NB4 (cell line): ENCODE results near the gene CALCOCO1.

Experiments used
- DNase-seq: peaks from one replicate; pipeline ENCODE4 v3.0.0; 2010; ENCODE audit warnings: low read depth
- H3K4me3 ChIP-seq: one replicate; pipeline ENCODE4 v1.5.1; 2011; ENCODE audit warnings: mild to moderate bottlenecking, low read depth, low read length, moderate library complexity
- MAX ChIP-seq: IDR thresholded peaks from 2 replicates; pipeline ENCODE4 v1.6.1; 2011; ENCODE audit warnings: low read depth, low read length
- MYC ChIP-seq: IDR thresholded peaks from 2 replicates; pipeline ENCODE4 v1.6.1; 2011; ENCODE audit warnings: low read depth, low read length
- POLR2A ChIP-seq: IDR thresholded peaks from 2 replicates; pipeline ENCODE4 v1.6.1; 2011; ENCODE audit warnings: mild to moderate bottlenecking; ENCODE audit not compliant: insufficient read length; ENCODE audit errors: extremely low read depth
- TF ChIP-seq, protein P1 (sequence below): IDR thresholded peaks from one replicate; pipeline ENCODE4 v1.5.1; 2012; ENCODE audit warnings: low read depth, low read length

CALCOCO1 gene

GRCh38 chr12:53696285-53696654 lies 31.0 kb downstream of the CALCOCO1 start:
- TF ChIP-seq MAX, result no peak
- TF ChIP-seq POLR2A, result no peak
- DNase-seq, result peak; percentile 64
- no peak overlapping the region for H3K4me3 ChIP-seq

DNA sequence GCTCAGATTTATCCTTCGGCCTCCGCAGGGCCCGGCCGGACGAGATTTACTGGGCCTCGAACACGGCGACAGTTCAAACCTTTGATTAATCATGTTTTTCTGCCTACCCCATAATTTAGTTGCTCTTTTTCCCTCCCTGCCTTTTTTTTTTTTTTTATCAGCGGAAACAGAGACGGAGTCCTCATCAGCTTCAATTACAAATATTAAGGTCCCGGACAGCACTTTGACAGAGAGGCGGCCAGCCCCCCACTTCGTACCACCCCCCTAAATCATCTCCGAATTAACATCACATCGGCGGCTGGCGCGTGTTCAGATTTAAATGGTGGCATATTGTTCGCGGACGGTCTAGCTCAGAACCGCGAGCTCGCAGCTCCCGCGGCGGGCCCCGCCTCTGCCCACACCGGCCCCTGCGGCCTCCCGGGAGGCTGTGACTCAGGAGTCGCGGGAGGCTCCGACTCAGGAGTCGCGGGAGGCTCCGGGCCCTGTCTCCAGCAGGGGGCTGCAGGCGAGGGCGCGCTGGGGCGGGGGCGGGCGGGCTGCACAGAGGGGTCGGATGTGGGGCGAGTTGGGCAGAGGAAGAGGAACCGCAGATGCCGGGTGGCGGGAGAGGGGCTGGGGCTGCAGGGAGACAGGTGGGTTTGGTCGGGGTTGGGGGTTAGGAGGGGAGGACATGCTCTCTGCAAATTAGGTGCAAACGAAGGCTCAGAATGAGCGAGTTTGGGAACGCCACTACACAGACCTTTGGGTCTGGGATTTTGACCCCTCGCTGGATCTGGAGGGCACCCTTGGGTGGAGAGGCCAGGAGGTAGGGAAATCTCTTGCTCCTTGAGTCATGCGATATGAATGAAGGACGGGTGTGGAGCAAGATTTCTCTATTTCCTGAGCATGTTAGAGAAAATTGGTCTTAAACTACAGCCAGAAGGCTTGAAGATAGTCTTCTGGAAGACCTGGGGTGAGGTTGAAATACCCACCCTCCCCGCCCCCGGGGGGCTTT lies 31.8 kb downstream of the CALCOCO1 start:
- peak; percentile 81 for DNase-seq
- TF ChIP-seq MAX (no peak), MYC (no peak)
- TF ChIP-seq, protein P1, sequence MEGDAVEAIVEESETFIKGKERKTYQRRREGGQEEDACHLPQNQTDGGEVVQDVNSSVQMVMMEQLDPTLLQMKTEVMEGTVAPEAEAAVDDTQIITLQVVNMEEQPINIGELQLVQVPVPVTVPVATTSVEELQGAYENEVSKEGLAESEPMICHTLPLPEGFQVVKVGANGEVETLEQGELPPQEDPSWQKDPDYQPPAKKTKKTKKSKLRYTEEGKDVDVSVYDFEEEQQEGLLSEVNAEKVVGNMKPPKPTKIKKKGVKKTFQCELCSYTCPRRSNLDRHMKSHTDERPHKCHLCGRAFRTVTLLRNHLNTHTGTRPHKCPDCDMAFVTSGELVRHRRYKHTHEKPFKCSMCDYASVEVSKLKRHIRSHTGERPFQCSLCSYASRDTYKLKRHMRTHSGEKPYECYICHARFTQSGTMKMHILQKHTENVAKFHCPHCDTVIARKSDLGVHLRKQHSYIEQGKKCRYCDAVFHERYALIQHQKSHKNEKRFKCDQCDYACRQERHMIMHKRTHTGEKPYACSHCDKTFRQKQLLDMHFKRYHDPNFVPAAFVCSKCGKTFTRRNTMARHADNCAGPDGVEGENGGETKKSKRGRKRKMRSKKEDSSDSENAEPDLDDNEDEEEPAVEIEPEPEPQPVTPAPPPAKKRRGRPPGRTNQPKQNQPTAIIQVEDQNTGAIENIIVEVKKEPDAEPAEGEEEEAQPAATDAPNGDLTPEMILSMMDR, result peak; percentile 23
- no peak overlapping the region for H3K4me3 ChIP-seq

DNA sequence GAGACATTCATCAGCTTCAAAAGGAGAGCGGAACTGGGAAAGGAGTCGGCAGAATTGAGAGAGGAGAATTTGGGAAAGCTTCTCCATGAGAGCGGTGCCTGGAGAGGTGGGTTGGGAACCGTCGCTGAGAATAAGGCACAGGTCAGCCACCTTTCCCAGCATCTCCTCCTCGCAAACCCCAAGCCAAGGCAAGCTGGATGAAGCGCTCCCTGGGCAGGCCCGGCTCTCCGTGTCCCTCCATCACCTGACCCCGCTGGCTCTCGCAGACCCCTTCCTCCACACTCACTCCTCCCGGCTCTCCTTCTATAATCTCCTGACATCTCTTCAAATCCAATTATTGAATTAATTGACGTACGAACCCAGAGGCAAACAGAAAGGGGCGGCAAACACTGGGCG lies 32.5 kb downstream of the CALCOCO1 start:
- no peak for DNase-seq
- H3K4me3 ChIP-seq, result no peak overlapping the region
- no peak for TF ChIP-seq MYC
- TF ChIP-seq, protein P1, result no peak
- TF ChIP-seq MAX, result no peak

- DNase-seq, result no peak
- TF ChIP-seq MAX, result no peak
- TF ChIP-seq MYC, result no peak
- TF ChIP-seq POLR2A, result no peak
- TF ChIP-seq, protein P1, result no peak
- no peak overlapping the region for H3K4me3 ChIP-seq
Observed at GRCh38 chr12:53688134-53688533, 39.1 kb downstream of the CALCOCO1 start.

DNA sequence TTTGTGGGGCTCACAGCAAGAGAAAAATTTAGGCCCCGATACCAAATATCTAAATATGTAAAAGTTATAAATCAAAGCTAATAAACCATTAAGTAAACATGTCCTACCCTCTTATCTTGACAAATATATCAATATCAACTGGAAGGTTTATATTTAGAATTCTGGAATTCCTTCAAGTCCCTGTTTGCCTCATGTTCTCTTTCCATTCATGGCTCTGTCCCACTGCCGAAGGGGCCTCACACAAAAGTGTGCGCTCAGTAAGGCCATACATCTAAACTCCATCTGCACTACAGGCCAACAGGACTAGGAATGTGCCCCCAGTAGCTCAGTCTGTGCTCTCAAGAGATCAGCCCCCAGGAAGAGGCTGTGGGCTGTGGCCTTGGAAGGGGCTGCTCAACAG lies 40.8 kb downstream of the CALCOCO1 start:
- no peak overlapping the region for H3K4me3 ChIP-seq
- TF ChIP-seq MYC, result no peak
- TF ChIP-seq, protein P1, result no peak
- no peak for TF ChIP-seq MAX
- no peak for TF ChIP-seq POLR2A
- no peak for DNase-seq

- no peak overlapping the region for H3K4me3 ChIP-seq
- no peak for DNase-seq
- TF ChIP-seq POLR2A (no peak), MYC (no peak), MAX (no peak)
- TF ChIP-seq, protein P1, result no peak
Observed at GRCh38 chr12:53684654-53685220, 42.5 kb downstream of the CALCOCO1 start.
